Activated gamma-delta T cell treated with anti-CD3 and anti-CD28 coated beads, Interleukin-2, amount 50 U/mL, for 16 hours (primary cell): ENCODE measurements around the gene GOSR2.
"Not testable (repeated sequence)": the region's sequence is repeated elsewhere in the genome, so short reads cannot be mapped to it uniquely, and the experiment has no call there.

Experiments used
- DNase-seq: peaks from one replicate; pipeline ENCODE4 v3.0.0-alpha.2; 2020; ENCODE audit warnings: low read depth

The GOSR2 gene

GRCh38 chr17:46930051-46930450, 7.1 kb downstream of the GOSR2 start:
- DNase-seq = no peak

GRCh38 chr17:46931596-46931995, 8.6 kb downstream of the GOSR2 start:
- no peak for DNase-seq

- no peak for DNase-seq
Measured at GRCh38 chr17:46935658-46936266, 12.8 kb downstream of the GOSR2 start.

- DNase-seq = peak; percentile 44
Measured at GRCh38 chr17:46940692-46941404, 17.9 kb downstream of the GOSR2 start.

- DNase-seq = peak; percentile 17
Measured at GRCh38 chr17:46942441-46943217, 19.7 kb downstream of the GOSR2 start.

- DNase-seq = no peak
Measured at GRCh38 chr17:46943218-46943500, 20.2 kb downstream of the GOSR2 start.

GRCh38 chr17:46943501-46944393, 20.8 kb downstream of the GOSR2 start:
- DNase-seq = no peak

DNA sequence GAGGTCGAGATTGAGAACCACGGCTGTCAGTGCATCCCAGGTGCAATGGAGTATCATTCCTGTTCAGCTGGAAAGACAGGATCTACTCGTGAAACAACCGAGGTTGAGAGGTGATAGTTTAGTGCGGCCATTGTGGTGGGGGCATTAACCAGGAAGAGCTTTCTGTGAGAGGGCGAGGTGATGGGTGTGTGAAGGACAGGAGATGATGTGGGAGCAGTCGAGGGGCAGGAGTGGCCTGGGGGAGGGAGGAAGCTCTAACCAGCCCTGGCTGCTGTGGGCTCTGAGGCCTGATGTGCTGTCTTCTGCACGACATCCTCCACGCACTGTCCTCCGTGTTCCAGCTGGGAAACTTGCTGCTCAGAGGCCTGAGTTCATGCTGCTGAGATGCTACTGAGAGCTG, 22.0 kb downstream of the GOSR2 start:
- no peak for DNase-seq

GRCh38 chr17:46947216-46947615, 24.3 kb downstream of the GOSR2 start:
- DNase-seq = no peak

- DNase-seq = no peak
Measured at GRCh38 chr17:46948544-46948943, 25.6 kb downstream of the GOSR2 start.

DNA sequence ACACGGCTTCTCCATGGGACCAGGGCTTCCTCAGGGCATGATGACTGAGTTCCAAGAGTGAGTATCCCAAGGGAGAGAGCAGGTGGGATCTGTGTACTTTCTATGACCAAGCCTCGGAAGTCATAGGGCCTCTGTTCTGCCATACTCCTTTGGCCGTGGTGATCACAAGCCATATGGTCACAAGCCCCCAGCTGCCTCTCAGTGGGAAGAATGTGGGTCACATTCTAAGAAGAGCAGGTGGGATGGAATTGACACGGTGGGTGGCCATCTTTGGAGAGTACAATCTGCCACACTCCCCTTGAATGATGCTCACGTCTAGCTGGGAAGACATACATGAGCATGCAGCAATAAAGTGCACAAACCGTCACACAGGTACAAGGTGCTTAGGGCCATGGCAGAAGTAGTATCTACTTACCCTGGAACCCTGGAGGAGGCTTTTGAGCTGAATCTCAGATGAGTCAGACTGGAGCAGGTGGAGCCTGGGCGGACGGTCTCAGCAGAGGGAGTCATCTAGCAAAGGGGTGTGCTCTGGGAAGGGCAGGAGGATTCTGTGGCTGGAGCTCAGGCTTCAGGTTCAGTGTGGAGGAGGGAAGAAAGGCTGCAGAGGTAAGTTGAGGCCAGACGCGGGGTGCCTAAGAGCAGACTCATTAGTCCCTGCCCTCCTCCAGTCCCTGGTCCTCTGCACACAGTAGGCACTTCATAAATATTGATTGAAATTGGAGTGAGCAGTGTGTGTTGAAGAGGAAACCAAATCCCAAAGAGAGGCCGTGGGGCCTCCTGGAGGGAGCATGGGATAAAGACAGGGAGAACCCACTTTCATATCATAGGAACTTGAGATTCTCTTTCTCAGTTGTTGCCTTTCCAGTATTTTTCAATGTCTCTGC, 26.6 kb downstream of the GOSR2 start:
- no peak for DNase-seq

GRCh38 chr17:46950342-46950996, 27.5 kb downstream of the GOSR2 start:
- no peak for DNase-seq

DNA sequence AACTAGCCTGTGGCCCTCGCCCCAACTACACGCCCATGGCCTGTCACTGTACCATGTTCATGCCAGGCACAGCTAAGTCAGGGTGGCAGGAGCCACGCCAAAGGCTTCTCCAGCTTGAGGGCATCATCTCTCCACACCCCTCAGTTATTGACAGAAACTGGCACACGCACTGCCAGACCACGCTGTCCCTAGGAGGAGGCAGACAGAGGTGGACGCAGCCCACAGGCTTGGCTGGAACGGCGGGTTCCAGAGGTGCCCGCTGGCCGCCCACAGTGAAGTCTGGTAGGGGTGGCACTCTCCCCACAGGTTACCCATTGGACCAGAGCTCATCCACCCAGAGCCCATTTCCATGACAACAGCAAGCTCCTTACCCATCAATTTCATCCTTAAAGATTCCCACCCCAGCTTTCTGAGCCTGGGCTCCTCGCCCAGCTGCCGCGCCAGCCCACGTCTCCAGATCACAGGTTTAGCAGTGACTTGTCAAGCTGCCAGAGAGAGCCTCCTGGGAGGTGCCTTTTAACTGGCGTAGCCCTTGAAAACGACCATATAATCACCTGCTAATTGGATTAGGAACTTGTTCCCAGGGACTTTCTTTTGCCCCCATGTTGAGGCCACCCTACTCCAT, 28.1 kb downstream of the GOSR2 start:
- no peak for DNase-seq

GRCh38 chr17:46951706-46952105, 28.7 kb downstream of the GOSR2 start:
- DNase-seq = no peak

DNA sequence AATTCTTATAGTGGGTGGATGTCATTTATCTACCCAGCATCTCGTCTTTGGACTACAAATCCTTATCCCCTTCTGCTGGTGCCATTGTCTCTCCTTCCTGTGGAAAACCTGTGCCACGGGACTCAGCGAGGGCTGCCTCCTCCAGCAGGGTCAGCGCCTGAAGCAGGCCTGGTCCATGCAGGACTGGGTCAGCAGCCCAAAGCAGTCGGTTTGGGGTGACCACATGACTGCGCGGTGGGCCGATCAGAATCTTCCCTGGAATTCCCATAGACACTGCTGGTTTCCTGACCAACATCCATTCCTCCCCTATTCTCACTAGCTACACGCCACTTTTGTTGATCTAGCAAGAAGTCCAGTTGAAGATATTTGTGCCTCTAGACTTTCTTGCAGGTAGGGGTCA, 29.2 kb downstream of the GOSR2 start:
- DNase-seq = no peak

DNA sequence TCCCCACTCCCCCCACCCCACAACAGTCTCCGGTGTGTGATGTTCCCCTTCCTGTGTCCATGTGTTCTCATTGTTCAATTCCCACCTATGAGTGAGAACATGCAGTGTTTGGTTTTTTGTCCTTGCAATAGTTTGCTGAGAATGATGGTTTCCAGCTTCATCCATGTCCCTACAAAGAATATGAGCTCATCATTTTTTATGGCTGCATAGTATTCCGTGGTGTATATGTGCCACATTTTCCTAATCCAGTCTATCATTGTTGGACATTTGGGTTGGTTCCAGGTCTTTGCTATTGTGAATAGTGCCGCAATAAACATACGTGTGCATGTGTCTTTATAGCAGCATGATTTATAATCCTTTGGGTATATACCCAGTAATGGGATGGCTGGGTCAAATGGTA, 30.2 kb downstream of the GOSR2 start:
- not testable (repeated sequence) for DNase-seq

GRCh38 chr17:46958041-46958591, 35.2 kb downstream of the GOSR2 start:
- DNase-seq = no peak

DNA sequence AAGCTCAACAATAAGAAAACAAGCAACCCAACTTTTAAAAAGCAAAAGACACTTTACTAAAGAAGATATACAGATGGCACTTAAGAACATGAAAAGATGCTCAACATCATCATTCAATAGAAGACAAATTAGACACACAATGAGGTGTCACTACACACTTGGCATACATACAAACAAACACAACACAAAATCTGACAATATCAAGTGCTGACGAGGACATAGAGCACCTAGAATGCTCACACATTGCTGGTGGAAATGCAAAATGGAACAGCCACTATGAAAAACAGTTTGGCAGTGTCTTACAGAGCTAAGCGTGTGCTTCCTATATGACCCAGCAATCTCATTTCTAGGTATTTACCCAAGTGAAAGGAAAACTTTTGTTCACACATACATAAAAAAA, 37.2 kb downstream of the GOSR2 start:
- no peak for DNase-seq

GRCh38 chr17:46962374-46962790, 39.4 kb downstream of the GOSR2 start:
- no peak for DNase-seq

GRCh38 chr17:46963571-46963970, 40.6 kb downstream of the GOSR2 start:
- DNase-seq = no peak
